GM12864 (cell line): ENCODE measurements around the gene GPR101.
"Not testable (repeated sequence)": the region's sequence is repeated elsewhere in the genome, so short reads cannot be mapped to it uniquely, and the experiment has no call there.

ENCODE experiments used
- DNase-seq: peaks from one replicate; pipeline ENCODE4 v3.0.0-alpha.2; 2011; ENCODE audit warnings: low read depth
- H3K4me3 ChIP-seq: 2 replicates; pipeline ENCODE4 v1.5.1; 2011; ENCODE audit warnings: mild to moderate bottlenecking, low read depth, low read length, control low read depth
- TF ChIP-seq, protein P1 (sequence below): IDR thresholded peaks from 2 replicates; pipeline ENCODE4 v1.5.1; 2011; ENCODE audit warnings: low read depth, mild to moderate bottlenecking, moderate library complexity, low read length, control low read depth, inconsistent platforms; ENCODE audit errors: missing control alignments

GPR101 gene

DNA sequence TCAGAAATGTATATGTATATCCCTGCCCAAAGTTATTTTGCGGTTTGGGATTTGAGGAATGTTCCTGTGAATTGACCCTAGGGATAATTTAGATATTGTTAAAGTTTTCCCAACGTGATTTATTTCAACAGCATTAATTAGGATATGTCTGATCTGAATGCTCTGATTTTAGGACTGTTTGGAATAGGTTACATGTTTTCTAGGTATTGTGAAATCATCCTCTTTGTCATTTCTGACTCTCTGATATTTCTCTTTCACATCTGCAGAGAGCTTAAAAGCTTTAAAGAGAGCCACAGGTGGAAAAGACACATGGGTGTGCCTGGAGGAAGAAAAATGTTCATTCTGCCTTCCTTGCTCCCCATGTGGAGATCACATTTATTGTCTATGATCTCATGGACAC is 5.1 kb downstream of the GPR101 start:
- TF ChIP-seq, protein P1, sequence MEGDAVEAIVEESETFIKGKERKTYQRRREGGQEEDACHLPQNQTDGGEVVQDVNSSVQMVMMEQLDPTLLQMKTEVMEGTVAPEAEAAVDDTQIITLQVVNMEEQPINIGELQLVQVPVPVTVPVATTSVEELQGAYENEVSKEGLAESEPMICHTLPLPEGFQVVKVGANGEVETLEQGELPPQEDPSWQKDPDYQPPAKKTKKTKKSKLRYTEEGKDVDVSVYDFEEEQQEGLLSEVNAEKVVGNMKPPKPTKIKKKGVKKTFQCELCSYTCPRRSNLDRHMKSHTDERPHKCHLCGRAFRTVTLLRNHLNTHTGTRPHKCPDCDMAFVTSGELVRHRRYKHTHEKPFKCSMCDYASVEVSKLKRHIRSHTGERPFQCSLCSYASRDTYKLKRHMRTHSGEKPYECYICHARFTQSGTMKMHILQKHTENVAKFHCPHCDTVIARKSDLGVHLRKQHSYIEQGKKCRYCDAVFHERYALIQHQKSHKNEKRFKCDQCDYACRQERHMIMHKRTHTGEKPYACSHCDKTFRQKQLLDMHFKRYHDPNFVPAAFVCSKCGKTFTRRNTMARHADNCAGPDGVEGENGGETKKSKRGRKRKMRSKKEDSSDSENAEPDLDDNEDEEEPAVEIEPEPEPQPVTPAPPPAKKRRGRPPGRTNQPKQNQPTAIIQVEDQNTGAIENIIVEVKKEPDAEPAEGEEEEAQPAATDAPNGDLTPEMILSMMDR = no peak

DNA sequence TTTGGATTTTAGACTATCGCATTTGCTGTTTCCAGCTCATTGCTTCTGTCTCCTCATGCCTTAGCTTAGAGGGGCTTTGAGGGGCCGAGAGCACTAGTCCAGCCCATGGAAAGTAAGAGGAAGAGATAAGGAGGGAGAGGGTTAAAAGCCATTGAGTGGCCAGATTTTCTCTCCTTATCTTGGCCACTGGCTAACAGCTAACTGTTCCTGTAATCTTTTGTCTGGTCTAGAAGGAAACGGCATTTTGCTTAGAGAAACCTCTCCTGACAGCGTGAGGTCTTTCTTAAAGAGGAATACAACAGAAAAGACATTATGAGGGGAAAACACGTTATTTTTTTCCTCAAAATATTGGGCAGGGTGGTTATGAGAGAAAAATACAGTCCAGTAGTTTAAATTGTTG is 7.9 kb downstream of the GPR101 start:
- H3K4me3 ChIP-seq = no peak overlapping the region
- TF ChIP-seq, protein P1 = no peak
- no peak for DNase-seq

More for the DNA sequence above, 5.1 kb downstream of the GPR101 start:
- DNase-seq = no peak
- no peak overlapping the region for H3K4me3 ChIP-seq

DNA sequence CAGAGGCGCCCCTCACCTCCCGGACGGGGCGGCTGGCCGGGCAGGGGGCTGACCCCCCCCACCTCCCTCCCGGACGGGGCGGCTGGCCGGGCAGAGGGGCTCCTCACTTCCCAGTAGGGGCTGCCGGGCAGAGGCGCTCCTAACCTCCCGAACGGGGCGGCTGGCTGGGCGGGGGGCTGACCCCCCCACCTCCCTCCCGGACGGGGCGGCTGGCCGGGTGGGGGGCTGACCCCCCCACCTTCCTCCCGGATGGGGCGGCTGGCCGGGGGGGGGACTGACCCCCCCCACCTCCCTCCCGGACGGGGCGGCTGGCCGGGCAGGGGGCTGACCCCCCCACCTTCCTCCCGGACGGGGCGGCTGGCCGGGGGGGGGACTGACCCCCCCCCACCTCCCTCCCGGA is 33.6 kb downstream of the GPR101 start:
- DNase-seq, H3K4me3 ChIP-seq: not testable (repeated sequence)

DNA sequence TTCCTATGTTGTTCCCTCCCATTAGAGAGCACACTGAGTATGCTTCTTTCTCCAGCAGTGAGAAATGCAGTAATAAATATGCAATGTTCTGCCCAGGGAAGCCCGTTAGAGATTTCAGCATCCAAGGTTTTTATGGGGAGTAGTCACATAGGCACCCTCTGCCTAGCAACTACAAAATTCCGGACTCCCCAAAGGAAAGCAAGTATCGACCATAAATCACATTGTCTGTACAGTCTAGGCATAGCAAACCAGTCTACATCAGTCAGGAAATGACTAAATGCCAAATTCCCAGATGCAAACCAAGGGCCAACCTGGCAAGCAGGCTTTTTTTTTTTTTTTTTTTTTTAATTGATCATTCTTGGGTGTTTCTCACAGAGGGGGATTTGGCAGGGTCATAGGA is 34.8 kb downstream of the GPR101 start:
- TF ChIP-seq, protein P1 = no peak
- DNase-seq = no peak
- H3K4me3 ChIP-seq = no peak overlapping the region
